HepG2 (cell line): ENCODE results near the gene CBX2. TPM values are rescaled to one million over a fixed set of nuclear protein-coding genes. Genes with fewer than 3 reads are reported as not detected.

Experiments used
- ARHGAP35 ChIP-seq: sonication (generic); formaldehyde crosslinking; IDR thresholded peaks from 2 replicates; pipeline ENCODE4 v1.9.0; 2022; ENCODE audit warnings: mild to moderate bottlenecking, inconsistent platforms, moderate library complexity, missing genetic modification reagents, borderline replicate concordance
- ARNT ChIP-seq: fragments of 450-650 bp; IDR thresholded peaks from 2 replicates; pipeline ENCODE4 v1.6.1; 2017
- ATF7-NPFF ChIP-seq: sonication (generic); formaldehyde crosslinking; IDR thresholded peaks from 2 replicates; pipeline ENCODE4 v1.8.1; 2023; ENCODE audit warnings: mild to moderate bottlenecking, low read depth, missing genetic modification reagents, moderate library complexity
- IKZF5 ChIP-seq: IDR thresholded peaks from 2 replicates; pipeline ENCODE4 v1.6.1; 2018; ENCODE audit warnings: missing genetic modification reagents, mild to moderate bottlenecking, missing compliant biosample characterization
- IRX3 ChIP-seq: sonication (generic); formaldehyde crosslinking; IDR thresholded peaks from 2 replicates; pipeline ENCODE4 v1.8.1; 2023; ENCODE audit warnings: mild to moderate bottlenecking, low read depth, missing genetic modification reagents, borderline replicate concordance
- KDM3A ChIP-seq: IDR thresholded peaks from 2 replicates; pipeline ENCODE4 v1.6.1; 2018; ENCODE audit warnings: low read depth, missing compliant biosample characterization
- MXD4 ChIP-seq: IDR thresholded peaks from 2 replicates; pipeline ENCODE4 v1.6.1; 2016; ENCODE audit warnings: mild to moderate bottlenecking, missing biosample characterization, missing genetic modification reagents
- NFRKB ChIP-seq: fragments of 450-650 bp; IDR thresholded peaks from 2 replicates; pipeline ENCODE4 v1.6.1; 2017
- NR2C2 ChIP-seq: sonication (generic); formaldehyde crosslinking; IDR thresholded peaks from 2 replicates; pipeline ENCODE4 v1.4.0; 2020; ENCODE audit warnings: missing genetic modification reagents, mild to moderate bottlenecking, moderate library complexity, borderline replicate concordance
- PCBP1 ChIP-seq: fragments of 200-400 bp; formaldehyde crosslinking; IDR thresholded peaks from 2 replicates; pipeline ENCODE4 v1.6.1; 2017; ENCODE audit warnings: mild to moderate bottlenecking, low read depth, low read length, borderline replicate concordance
- RARA ChIP-seq: IDR thresholded peaks from 2 replicates; pipeline ENCODE4 v1.6.1; 2016; ENCODE audit warnings: missing genetic modification reagents, missing compliant biosample characterization
- RFX3 ChIP-seq: IDR thresholded peaks from 2 replicates; pipeline ENCODE4 v1.6.1; 2016; ENCODE audit warnings: missing biosample characterization, missing genetic modification reagents
- SUZ12 ChIP-seq: fragments of 150-350 bp; IDR thresholded peaks from 2 replicates; pipeline ENCODE4 v1.6.1; 2014; ENCODE audit warnings: low read depth, low read length
- TCF7 ChIP-seq: sonication (generic); IDR thresholded peaks from 2 replicates; pipeline ENCODE4 v1.6.1; 2016; ENCODE audit warnings: antibody characterized with exemption, low read depth
- TRIM24 ChIP-seq: sonication (generic); formaldehyde crosslinking; IDR thresholded peaks from 2 replicates; pipeline ENCODE4 v1.8.0; 2022; ENCODE audit warnings: mild to moderate bottlenecking, missing genetic modification reagents
- ZNF607 ChIP-seq: sonication (generic); formaldehyde crosslinking; IDR thresholded peaks from 2 replicates; pipeline ENCODE4 v1.5.1; 2020; ENCODE audit warnings: missing genetic modification reagents, mild to moderate bottlenecking, borderline replicate concordance
- ZNF646 ChIP-seq: sonication (generic); formaldehyde crosslinking; IDR thresholded peaks from 2 replicates; pipeline ENCODE4 v1.9.0; 2021; ENCODE audit warnings: mild to moderate bottlenecking, missing genetic modification reagents
- polyA plus RNA-seq, 8 experiments: library from polyadenylated mRNA; depleted of rRNA in 3 of 8; stranded (reverse) in 7 of 8; unstranded in 1 of 8; fragments of >200 nt; fragmentation: Illumina TruSeq in 4 of 8; extraction: Trizol in 4 of 8; gene quantifications; 2 replicates each; pipeline versions ENCODE4 v1.2.1 to v1.2.3, GENCODE V29; 2011 to 2016; ENCODE audit warnings: low read depth in 4 of 8, missing spikeins in 1 of 8, mixed read lengths in 1 of 8; ENCODE audit not compliant: insufficient read depth in 1 of 8
- total RNA-seq, 5 experiments: library from RNA; depleted of rRNA; stranded (reverse); fragments of >200 nt; fragmentation: Illumina TruSeq; extraction: Trizol; gene quantifications; 2 replicates each; pipeline ENCODE4 v1.2.3, GENCODE V29; 2016; ENCODE audit warnings: low read depth in 1 of 5

The CBX2 gene
- total and polyA plus RNA-seq, 2 of the 13 experiments (the other 11 are each of a cell fraction or from before 2014, with no cell fraction given): 14.5 to 31.1 TPM

GRCh38 chr17:79798299-79799173 lies 20.6 kb downstream of the CBX2 start (continued):
- TF ChIP-seq RARA (CRISPR knock-in tag) (no peak), NFRKB (no peak), TCF7 (no peak), PCBP1 (no peak), RFX3 (CRISPR knock-in tag) (no peak), SUZ12 (no peak; the same call in 1 of the 2 replicates), NR2C2 (CRISPR knock-in tag) (no peak), ARNT (no peak), MXD4 (peak; percentile 56; the same call in 1 of the 2 replicates), ATF7-NPFF (CRISPR knock-in tag) (no peak; the same call in 1 of the 2 replicates), ZNF646 (no peak), IRX3 (CRISPR knock-in tag) (no peak), KDM3A (no peak), ZNF607 (CRISPR knock-in tag) (peak; percentile 47; the same call in 1 of the 2 replicates), IKZF5 (CRISPR knock-in tag) (no peak), ARHGAP35 (peak; percentile 66; the same call in 1 of the 2 replicates), TRIM24 (CRISPR knock-in tag) (no peak)
